GM12891 (cell line): ENCODE measurements around the gene GJC1.

Experiments
- POLR2A ChIP-seq: IDR thresholded peaks from 2 replicates; pipeline ENCODE4 v1.6.1; 2011; ENCODE audit warnings: low read depth, low read length, control low read depth
- POLR2AphosphoS5 ChIP-seq: IDR thresholded peaks from 2 replicates; pipeline ENCODE4 v1.6.1; 2011; ENCODE audit warnings: low read depth, low read length, control low read depth
- TAF1 ChIP-seq: IDR thresholded peaks from 2 replicates; pipeline ENCODE4 v1.6.1; 2011; ENCODE audit warnings: low read depth, low read length, control low read depth

GRCh38 chr17:44782326-44782850 is 47.7 kb downstream of the GJC1 start:
- no peak for TF ChIP-seq POLR2A
- no peak for TF ChIP-seq POLR2AphosphoS5
- TF ChIP-seq TAF1, result no peak
